Measurements from ENCODE around the gene ELK4. TPM values are rescaled to one million over a fixed set of nuclear protein-coding genes. Genes with fewer than 3 reads are reported as not detected.

ELK4 gene
- total and polyA plus RNA-seq, 2 experiments from 2014 or later = 5.1 to 19.7 TPM

DNA sequence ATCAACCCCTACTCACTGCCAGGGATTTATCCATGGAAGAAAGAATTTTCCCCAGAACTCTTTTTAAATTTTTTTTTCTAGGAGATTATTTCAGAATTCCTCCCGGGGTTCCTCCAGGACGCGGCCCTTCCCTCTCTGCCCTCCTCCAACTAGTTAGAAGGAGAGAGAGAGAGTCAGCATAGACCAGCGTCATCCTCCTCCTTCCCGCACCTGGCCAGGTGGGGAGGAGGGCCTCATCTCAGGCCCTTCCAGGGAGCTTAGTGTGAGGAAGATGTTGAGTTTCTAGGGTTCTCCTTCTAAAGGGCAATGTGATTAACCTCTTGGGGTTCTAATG, 63.7 kb downstream of the ELK4 start (continued):
- TF ChIP-seq, protein P1, sequence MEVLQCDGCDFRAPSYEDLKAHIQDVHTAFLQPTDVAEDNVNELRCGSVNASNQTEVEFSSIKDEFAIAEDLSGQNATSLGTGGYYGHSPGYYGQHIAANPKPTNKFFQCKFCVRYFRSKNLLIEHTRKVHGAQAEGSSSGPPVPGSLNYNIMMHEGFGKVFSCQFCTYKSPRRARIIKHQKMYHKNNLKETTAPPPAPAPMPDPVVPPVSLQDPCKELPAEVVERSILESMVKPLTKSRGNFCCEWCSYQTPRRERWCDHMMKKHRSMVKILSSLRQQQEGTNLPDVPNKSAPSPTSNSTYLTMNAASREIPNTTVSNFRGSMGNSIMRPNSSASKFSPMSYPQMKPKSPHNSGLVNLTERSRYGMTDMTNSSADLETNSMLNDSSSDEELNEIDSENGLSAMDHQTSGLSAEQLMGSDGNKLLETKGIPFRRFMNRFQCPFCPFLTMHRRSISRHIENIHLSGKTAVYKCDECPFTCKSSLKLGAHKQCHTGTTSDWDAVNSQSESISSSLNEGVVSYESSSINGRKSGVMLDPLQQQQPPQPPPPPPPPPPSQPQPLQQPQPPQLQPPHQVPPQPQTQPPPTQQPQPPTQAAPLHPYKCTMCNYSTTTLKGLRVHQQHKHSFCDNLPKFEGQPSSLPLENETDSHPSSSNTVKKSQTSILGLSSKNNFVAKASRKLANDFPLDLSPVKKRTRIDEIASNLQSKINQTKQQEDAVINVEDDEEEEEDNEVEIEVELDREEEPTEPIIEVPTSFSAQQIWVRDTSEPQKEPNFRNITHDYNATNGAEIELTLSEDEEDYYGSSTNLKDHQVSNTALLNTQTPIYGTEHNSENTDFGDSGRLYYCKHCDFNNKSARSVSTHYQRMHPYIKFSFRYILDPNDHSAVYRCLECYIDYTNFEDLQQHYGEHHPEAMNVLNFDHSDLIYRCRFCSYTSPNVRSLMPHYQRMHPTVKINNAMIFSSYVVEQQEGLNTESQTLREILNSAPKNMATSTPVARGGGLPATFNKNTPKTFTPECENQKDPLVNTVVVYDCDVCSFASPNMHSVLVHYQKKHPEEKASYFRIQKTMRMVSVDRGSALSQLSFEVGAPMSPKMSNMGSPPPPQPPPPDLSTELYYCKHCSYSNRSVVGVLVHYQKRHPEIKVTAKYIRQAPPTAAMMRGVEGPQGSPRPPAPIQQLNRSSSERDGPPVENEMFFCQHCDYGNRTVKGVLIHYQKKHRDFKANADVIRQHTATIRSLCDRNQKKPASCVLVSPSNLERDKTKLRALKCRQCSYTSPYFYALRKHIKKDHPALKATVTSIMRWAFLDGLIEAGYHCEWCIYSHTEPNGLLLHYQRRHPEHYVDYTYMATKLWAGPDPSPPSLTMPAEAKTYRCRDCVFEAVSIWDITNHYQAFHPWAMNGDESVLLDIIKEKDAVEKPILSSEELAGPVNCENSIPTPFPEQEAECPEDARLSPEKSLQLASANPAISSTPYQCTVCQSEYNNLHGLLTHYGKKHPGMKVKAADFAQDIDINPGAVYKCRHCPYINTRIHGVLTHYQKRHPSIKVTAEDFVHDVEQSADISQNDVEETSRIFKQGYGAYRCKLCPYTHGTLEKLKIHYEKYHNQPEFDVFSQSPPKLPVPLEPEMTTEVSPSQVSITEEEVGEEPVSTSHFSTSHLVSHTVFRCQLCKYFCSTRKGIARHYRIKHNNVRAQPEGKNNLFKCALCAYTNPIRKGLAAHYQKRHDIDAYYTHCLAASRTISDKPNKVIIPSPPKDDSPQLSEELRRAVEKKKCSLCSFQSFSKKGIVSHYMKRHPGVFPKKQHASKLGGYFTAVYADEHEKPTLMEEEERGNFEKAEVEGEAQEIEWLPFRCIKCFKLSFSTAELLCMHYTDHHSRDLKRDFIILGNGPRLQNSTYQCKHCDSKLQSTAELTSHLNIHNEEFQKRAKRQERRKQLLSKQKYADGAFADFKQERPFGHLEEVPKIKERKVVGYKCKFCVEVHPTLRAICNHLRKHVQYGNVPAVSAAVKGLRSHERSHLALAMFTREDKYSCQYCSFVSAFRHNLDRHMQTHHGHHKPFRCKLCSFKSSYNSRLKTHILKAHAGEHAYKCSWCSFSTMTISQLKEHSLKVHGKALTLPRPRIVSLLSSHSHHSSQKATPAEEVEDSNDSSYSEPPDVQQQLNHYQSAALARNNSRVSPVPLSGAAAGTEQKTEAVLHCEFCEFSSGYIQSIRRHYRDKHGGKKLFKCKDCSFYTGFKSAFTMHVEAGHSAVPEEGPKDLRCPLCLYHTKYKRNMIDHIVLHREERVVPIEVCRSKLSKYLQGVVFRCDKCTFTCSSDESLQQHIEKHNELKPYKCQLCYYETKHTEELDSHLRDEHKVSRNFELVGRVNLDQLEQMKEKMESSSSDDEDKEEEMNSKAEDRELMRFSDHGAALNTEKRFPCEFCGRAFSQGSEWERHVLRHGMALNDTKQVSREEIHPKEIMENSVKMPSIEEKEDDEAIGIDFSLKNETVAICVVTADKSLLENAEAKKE (CRISPR knock-in tag; IDR thresholded peaks at IDR 0.05) = no peak
- no peak for TF ChIP-seq NANOG (IDR thresholded peaks at IDR 0.05; ENCODE audit: borderline replicate concordance)

DNA sequence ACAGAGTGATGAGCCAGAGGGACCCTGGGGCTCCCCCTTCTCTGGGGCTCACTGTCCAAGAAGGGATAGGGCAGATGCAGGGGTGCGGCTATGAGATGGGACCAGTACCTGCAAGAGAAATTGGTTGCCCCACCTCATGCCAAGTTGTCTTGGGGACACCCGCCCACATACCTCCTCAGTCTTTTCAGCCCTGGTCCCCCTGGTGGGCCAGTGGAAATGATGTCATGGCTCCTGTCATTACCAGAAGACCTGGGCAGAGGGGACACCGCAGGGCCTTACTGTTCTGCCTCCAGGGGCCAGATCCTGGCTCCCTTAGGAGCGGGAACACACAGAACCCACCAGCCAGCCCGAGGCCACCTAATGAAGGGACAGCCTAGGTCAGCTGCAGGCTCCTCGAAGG, 64.1 kb downstream of the ELK4 start:
- Histone ChIP-seq H3K4me1 (ENCODE audit: insufficient read depth) (peaks cover 11% of the 10 kb centered on the region), H3K4me3 (no peak overlapping the region), H3K79me2 (replicated peaks; ENCODE audit: insufficient read depth) (no peaks in the 10 kb centered on the region), H3K36me3 (ENCODE audit: insufficient read depth) (no peaks in the 10 kb centered on the region), H3F3A (replicated peaks; ENCODE audit: low read depth) (0 out of 2 replicates have a peak, but pooled peaks cover 5% of the 10 kb centered on the region), H3K9me2 (ENCODE audit: insufficient read depth) (no peaks in the 10 kb centered on the region), H2AFZ (no peak overlapping the region), H3K27ac (ENCODE audit: low read depth) (no peak overlapping the region), H4K20me1 (replicated peaks; ENCODE audit: insufficient read depth) (no peaks in the 10 kb centered on the region), H3K4me2 (no peak overlapping the region), H3K27me3 (ENCODE audit: insufficient read depth) (peaks cover 70% of the 10 kb centered on the region)
- peaks cover 19% of the 10 kb centered on the region for H3K4me1 Mint-ChIP-seq
- no peak overlapping the region for H3K27ac Mint-ChIP-seq
- H3K27me3 Mint-ChIP-seq (ENCODE audit: insufficient read depth, low read depth, poor library complexity) = peaks cover 47% of the 10 kb centered on the region
- peak; percentile 12 for ATAC-seq
- no peak overlapping the region; the same call in 2 of the 3 replicates for H3K4me3 Mint-ChIP-seq
- no peaks in the 10 kb centered on the region for H3K9me3 Mint-ChIP-seq
- peak; percentile 24 for DNase-seq (ENCODE audit: low spot score)
- no peaks in the 10 kb centered on the region for H3K36me3 Mint-ChIP-seq (ENCODE audit: low read depth)
- TF ChIP-seq ZNF114 (CRISPR knock-in tag; IDR thresholded peaks at IDR 0.05) (no peak), POLR2AphosphoS5 (IDR thresholded peaks at IDR 0.05; ENCODE audit: low read depth) (no peak), EZH2 (IDR thresholded peaks at IDR 0.05; ENCODE audit: low read depth, unreplicated experiment) (no peak), ZNF331 (CRISPR knock-in tag; IDR thresholded peaks at IDR 0.05; ENCODE audit: low read depth) (no peak), STAT1 (IDR thresholded peaks at IDR 0.05; ENCODE audit: unreplicated experiment) (no peak), JUNB (IDR thresholded peaks at IDR 0.05; ENCODE audit: unreplicated experiment) (no peak), EZH2phosphoT487 (IDR thresholded peaks at IDR 0.05; ENCODE audit: unreplicated experiment) (no peak)
- TF ChIP-seq, protein P1 (CRISPR knock-in tag; IDR thresholded peaks at IDR 0.05) = no peak

Measured in GM23338 (cell line).